HUDEP-2 (cell line): Measurements from ENCODE around the gene TMEM271.

Experiments used
- DNase-seq, 76 experiments: peaks; one replicate each; lab custom pipeline; 2025; ENCODE audit not compliant: unreplicated experiment in 76 of 76; lab: John Stamatoyannopoulos, UW

TMEM271 gene

DNA sequence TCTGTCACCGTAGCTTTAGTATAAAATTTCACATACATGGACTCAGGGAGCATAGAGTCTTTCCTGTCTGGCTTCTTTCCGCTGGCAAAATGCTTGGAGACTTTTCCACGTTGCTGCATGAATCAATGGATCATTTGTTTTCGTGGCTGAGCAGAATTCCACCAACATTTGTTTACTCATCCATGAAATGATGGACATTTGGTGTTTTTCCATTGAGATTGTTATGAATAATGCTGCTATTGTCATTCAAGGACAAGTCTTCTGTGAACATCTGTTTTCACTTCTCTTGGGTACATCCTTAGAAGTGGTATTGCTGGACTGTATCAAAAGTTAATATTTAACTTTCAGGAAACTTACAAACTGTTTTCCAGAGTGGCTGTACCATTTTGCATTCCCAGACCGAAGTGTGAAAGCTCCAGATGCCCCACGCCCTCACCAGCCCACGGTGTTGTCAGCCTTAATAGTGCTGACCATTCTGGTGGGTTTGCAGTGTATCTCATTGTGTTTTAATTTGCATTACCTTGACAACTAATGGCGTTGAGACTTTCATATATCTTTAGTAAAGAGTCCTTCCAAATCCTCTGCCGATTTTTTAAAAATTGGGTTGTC, 5.8 kb upstream of the TMEM271 start:
- DNase-seq, result no peak

DNA sequence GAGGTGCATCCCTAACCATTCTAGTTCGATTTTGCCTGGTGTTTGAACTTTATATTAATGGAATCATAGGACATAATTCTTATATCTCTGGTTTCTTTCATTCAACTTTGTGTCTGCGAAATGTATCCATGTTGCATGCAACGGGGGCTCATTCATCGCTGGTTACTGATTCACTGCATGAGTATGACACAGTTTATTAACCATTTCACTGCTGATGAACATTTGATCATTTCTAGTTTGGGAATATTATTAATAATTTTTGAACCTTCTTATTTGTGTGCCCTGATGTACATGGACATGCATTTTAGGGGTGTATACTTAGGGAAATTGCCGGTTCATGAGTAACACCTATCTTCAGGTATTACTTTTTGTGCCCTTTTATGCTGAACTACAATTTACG, 5.1 kb upstream of the TMEM271 start:
- DNase-seq, result no peak

GRCh38 chr4:579543-580175, 3.6 kb upstream of the TMEM271 start:
- no peak for DNase-seq

DNA sequence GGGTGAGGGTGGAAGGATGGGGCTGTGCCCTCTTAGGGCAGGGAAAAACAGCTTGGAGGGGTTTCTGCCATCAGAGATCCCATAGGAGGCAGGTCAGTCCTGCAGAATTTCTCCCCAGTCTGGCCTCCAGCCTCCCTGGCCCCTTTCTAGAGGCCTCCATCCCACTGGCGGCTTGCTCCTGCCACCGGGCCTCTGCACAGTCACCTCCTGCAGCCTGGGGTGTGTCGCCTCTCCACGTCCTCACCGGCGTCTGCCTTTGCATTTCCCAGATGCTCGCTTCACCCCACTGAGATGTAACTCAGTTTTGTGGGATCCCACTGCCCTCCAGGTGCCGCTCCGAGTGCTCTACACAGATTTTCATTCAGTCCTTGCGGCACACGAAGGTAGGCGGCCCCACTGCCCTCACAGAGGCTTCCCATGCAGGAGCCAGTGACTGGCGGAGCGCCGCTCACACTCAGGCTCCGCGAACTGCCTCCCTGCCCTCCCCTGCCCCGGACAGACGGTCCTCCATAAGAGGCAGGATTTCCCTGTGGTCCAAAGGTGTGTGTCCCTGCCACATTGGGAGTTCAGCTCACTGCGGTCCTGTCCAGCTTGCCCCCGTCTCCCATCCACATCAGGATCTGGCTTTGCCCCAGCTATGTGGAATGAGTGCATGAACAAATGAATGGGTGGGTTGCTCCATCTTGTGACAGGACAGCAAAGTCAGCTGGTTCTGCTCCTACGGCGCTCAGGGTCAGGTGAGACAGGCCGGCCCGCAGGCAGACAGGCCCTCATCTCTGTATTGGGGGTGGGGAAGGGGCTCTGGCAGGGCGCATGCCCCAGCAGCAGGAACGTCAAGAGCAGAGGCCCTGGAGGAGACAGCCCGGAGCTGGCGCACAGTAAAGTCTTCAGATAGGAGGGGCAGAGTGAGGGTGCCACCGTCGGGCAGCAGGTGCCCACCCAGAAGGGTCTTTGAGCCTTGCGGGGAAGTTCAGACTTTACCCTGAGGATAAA, 2.7 kb upstream of the TMEM271 start:
- DNase-seq, result no peak

GRCh38 chr4:577499-578450, 1.7 kb upstream of the TMEM271 start:
- DNase-seq, result peak in 1 of 76 experiments; percentile 20

DNA sequence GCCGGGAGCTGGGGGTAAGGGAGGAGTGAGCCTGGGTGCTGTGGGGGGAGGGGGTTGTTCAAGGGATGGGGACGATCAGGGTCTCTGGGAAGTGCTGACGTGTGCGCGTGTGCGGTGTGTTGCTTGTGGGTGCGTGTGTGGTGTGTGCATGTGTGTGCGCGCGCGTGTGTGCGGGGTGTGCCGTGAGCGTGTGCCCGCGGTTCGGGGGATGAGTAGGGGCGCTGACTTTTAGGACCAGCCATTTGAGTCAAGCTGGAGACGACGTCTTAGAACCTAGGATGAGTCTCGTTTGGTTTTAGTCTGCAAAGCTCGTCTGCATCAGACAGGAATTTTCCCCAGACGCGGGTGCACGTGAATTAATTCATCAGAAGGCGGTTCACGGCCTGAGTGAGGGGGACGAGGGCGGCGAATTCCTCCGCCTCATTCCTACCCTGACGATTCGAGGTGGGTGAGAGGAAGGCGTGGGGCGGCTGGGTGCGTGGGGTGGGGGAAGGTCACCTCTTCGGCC, 950 bp upstream of the TMEM271 start:
- DNase-seq, result no peak

GRCh38 chr4:575281-576141, 584 bp downstream of the TMEM271 start:
- peak in 1 of 76 experiments; percentile 24 for DNase-seq

DNA sequence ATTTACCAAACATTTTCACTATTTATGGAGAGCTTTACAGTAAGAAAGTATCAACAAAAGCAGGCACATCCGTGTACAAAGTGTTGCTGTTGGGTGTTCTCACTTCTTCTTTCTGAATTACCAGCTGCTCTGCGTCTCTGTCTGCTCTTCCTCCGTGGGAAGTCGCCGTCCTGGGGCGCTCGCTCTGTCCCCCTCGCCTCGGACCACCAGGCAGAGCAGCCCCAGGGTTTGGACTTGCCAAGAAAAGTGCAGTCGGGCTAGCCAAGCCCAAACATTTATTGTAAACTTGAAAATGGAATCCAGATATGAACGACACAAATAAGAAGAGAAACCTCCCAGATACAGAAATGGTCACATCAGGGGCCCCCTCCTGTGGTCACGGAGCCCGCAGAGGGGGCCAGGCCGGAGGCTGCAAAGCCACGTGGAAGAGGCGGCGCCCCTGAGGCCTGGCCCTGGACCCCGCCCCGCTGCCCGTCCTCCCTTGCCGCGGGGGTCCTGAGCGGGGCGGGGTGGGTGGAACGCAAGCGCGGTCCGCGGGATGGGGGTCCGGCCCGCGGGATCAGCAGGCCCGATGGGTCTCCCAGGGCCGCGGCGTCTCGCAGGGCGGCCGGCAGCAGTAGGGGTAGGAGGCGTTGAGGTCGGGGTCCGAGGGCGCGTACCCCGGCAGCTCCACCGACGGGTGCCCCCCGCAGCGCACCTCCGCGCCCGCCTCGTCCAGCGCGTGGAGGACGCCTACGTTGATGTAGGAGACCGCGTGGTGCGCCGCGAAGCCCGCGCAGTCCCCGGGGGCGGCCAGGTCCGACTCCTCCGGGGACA, 1.5 kb downstream of the TMEM271 start:
- DNase-seq, result no peak

DNA sequence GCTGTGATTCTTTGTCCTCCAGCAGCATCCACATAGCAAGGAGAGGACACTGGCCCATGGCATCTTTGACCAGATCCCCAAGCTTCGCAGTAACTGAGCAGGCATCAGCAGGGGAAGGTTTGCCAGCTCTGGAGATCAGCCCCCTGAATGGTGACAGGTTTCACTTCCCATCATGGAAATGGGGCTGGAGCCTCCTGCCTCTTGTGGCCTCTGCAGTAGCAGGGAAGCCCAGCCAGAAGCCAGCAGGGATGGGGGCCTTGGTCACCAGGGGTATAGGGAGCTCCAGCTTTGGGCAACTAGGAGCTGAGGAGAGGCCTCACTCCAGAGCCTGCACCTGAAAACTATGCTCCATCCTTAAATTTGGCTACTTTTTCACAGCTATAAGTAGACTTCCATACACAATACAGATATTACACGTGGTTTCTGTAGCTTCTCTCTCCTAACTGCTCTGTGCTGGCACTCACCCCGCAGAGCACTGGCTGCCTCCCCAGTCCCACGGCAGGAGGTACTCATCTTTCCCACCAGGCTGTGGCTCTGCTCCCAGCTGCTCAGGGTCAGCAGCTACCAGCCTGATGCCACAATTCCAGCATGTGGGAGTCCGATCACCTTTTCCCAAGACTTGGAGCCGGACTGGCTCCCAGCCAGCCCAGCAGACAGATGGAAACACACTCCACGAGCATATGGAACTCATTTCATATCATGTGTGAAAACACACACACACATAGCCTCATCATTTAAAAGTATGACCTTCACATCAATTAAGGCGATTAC, 2.8 kb downstream of the TMEM271 start:
- DNase-seq, result no peak

DNA sequence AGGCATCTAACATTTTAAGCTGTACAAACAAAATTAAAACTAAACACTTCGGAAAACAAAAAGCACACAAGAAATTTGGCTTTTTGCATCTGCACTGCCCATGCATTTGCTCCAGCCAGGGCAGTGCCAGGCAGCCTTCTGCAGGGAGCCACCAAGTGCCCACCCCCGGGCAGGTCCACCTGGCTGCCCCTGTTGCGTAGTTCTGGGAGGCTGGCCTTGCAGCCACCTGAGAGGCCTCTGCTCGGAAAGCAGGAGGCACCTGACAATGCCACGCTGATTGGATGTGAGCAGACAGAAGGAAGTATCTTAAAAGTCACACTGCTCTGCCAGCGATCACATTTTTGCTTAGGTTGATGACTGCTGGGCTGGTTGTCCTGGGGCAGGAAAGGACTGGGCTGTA, 3.5 kb downstream of the TMEM271 start:
- DNase-seq, result no peak

DNA sequence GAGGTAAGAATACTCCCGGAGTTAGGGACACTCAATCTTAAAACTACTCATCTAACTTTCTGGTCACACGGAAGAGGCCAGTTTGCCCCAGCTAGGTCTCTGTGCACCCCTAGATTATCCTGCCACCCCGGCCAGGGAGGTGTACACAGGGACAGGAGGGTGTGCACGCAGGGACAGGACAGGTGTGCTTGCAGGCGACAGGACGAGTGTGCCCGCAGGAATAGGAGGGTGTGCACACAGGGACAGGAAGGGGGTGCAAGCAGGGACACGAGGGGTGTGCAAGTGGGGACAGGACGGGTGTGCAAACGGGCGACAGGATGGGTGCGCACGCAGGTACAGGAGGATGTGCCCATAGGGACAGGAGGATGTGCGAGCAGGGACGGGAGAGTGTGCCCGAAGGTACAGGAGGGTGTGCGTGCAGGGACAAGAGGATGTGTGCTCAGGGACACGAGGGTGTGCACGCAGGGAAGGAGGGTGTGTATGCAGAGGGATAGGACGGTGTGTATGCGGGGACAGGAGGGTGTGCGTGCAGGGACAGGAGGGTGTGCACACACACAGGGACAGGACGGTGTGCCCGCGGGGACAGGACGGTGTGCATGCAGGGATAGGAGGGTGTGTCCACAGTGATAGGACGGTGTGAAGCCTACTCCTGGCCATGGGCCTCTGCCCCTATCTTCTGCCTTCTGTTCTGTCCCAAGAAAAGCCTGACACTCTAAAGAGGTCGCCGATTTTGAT, 4.1 kb downstream of the TMEM271 start:
- no peak for DNase-seq

- DNase-seq, result no peak
These were observed 5.3 kb downstream of the TMEM271 start for GRCh38 chr4:570754-571153.

DNA sequence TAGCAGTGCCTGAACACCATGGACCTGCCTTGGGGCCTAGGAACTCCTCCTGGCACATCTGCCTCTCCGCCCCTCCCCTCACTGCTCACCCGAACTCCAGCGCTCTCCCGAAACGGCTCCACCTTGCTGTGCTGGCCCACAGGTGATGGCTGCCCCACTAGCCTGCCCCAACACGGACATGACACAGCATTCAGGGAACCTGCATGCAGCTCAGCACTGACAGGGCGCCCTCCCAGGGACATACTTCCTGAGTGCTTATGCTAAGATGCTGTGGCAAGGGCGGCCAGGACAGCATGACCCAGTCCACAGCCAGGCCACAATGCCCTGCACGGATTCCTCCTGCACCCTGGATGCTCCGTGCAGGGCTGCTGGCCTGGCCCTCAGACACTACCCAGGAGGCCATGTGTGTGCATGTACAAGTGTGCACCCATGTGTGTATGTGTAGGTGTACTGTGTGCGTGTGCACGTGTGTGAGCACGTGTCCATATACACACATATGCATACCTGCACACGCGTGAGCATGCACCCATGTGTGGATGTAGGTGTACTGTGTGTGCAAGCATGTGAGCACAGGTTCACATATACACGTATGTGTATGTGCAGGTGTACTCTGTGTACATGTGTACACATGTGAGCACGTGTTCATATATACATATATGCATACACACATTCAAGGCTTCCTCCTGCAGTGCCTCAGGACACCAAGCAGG, 6.0 kb downstream of the TMEM271 start:
- DNase-seq, result no peak

GRCh38 chr4:568962-569361, 7.1 kb downstream of the TMEM271 start:
- DNase-seq, result no peak

DNA sequence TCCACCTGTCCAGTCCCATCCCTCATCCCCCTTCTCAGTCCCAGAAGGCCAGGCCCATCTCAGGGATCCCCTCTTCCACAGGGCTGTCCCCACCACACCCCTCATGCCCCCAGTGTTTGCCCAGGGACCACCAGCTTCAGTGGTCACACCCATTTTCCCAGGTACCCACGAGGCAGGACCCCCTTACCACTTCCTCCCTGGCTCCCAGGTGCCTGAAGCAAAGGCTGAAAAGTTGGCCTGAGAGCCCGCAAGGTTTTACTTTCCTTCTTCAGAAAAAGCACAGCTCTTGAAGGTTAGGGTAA, 7.8 kb downstream of the TMEM271 start:
- DNase-seq, result no peak

DNA sequence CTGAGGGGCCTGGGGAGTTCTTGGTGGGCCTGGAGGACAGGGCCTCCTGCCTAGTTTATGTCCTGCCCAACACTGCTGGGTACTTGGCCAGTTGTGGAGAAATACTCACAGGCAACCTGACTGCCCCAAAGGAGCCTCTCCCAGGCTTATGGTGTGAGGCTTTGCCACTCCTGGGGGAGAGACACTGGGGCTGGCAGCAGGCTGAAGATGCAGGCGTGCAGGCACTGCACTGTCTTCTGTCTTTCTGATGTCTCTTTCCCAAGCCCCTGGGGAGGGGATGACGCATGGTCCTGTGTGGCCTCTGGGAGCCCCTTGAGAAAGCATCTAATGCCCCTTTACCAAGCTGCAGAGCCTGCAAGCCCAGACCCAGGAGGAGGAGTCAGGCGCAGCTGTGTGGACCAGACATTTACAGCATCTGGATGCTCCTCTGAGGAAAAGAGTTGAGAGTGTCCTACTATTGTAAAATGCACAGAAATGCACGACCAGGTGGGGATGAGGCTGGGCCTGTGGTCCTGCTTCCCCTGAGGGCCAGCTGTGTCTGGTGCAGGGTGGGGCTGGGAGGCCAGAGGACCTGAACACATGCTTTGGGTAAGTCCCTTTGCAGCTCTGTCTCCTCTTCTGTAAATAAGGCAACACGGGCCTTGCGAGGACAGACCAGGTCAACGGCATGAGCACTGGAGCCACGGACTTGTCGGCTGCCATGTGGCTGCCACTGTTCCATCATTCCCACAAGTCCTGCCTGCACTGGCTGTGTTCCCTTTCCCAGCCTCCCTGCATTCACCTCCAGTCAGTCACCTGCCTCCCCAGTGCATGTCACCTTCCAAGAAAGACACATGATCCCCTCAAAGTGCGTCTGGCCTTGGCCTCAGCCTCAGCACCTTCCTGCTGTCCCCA, 8.4 kb downstream of the TMEM271 start:
- no peak for DNase-seq
